Heart left ventricle (tissue), 16 donors: ENCODE measurements around the gene KCNJ18. TPM values are rescaled to one million over a fixed set of nuclear protein-coding genes. Genes with fewer than 3 reads are reported as not detected.
"Not testable (repeated sequence)": the region's sequence is repeated elsewhere in the genome, so short reads cannot be mapped to it uniquely, and the experiment has no call there.

ENCODE experiments used
- ATAC-seq, 4 donors: fragments of 200-7000 bp; cut with Tn5 transposase; one replicate each; pipeline ENCODE4 v1.9.1; 2020 to 2022; ENCODE audit warnings: moderate library complexity in 4 of 4, mild to moderate bottlenecking in 3 of 4, moderate number of reproducible peaks in 1 of 4
- DNase-seq, 5 donors: peaks; one replicate each; pipeline ENCODE4 v3.0.0-alpha.2; 2020
- H3K27ac ChIP-seq, 12 donors: fragments of 200-600 bp; sonication (generic) in 4 of 12; one replicate each; pipeline versions ENCODE4 v1.5.0 to v1.8.0; 2016 to 2022; ENCODE audit warnings: mild to moderate bottlenecking in 2 of 12
- H3K27me3 ChIP-seq, 9 donors: fragments of 200-600 bp; sonication (generic) in 2 of 9; one replicate each; pipeline versions ENCODE4 v1.5.1 to v1.8.0; 2016 to 2022; ENCODE audit warnings: mild to moderate bottlenecking in 3 of 9
- H3K36me3 ChIP-seq, 9 donors: fragments of 200-600 bp; sonication (generic) in 2 of 9; one replicate each; pipeline versions ENCODE4 v1.5.0 to v1.8.0; 2018 to 2022; ENCODE audit warnings: mild to moderate bottlenecking in 2 of 9
- H3K4me1 ChIP-seq, 12 donors: fragments of 200-600 bp; sonication (generic) in 4 of 12; one replicate each; pipeline versions ENCODE4 v1.5.0 to v1.8.0; 2016 to 2022; ENCODE audit warnings: mild to moderate bottlenecking in 3 of 12
- H3K4me3 ChIP-seq, 12 donors: fragments of 200-600 bp; sonication (generic) in 4 of 12; one replicate each; pipeline versions ENCODE4 v1.5.0 to v1.8.0; 2017 to 2022; ENCODE audit warnings: mild to moderate bottlenecking in 9 of 12, moderate library complexity in 4 of 12
- H3K9me3 ChIP-seq, 12 donors: fragments of 200-600 bp; sonication (generic) in 4 of 12; one replicate each; pipeline versions ENCODE4 v1.5.0 to v1.8.0; 2016 to 2022; ENCODE audit warnings: mild to moderate bottlenecking in 1 of 12
- CTCF ChIP-seq, 12 donors: fragments of 200-600 bp; sonication (generic) in 4 of 12; IDR thresholded peaks; one replicate each; pipeline versions ENCODE4 v1.5.0 to v1.8.0; 2018 to 2022; ENCODE audit warnings: antibody characterized with exemption in 12 of 12, mild to moderate bottlenecking in 5 of 12
- POLR2A ChIP-seq, 2 donors: fragments of 450-650 bp; IDR thresholded peaks; one replicate each; pipeline ENCODE4 v1.6.1; 2017; ENCODE audit warnings: antibody characterized with exemption in 2 of 2, mild to moderate bottlenecking in 2 of 2, moderate library complexity in 2 of 2
- WGBS, 4 donors: extraction: QIAGEN DNeasy Blood & Tissue Kit in 2 of 4; methylation state at CpG; one replicate each; pipeline versions ENCODE4 v1.1.5 to v1.1.7; 2013 to 2018; 5-methylcytosine and 5-hydroxymethylcytosine counted together
- intact Hi-C, 10 donors: fragments of 100-400 bp; cut with DNase I; formaldehyde crosslinking; loops; one replicate each; pipeline versions ENCODE4 v1.11.1 to v1.14.2; 2022
- polyA plus RNA-seq, 2 donors: library from polyadenylated mRNA; stranded (reverse); fragments of 200-250 nt; gene quantifications; one replicate each; pipeline ENCODE4 v1.2.3, GENCODE V29; 2013
- total RNA-seq, 9 donors: library from RNA; depleted of rRNA in 2 of 9; stranded (reverse); fragments of >200 nt in 2 of 9; fragmentation: NEBNext Ultra II Directional in 3 of 9; extraction: Animal tissue kit (Norgen Biotek cat#: 25700) in 3 of 9; gene quantifications; one replicate each; pipeline versions ENCODE4 v1.1.0 to v1.2.4, GENCODE V29; 2016 to 2023
- donor health status: ischemic (EF 13 %, LVEDD 7.1; RV severe dilation, severe dysfunction).
- donor health status: healthy with polysubstance abuse.
- donor health status: DM: no; HTN: yes; CAD: no.
- donor health status: DM: no; HTN: no; CAD: no.
- donor health status: ischemic (EF 25% LVEDD 6.9; RV normal size, moderate dysfunction).
- donor health status: ischemic (EF 25% LVEDD 5.7; RV mildly dilated, moderate dysfunction).
- donor health status: healthy.
- donor health status: DM: yes; HTN: yes; CAD: no.
- donor health status: ischemic (EF 35%, LVEDD 5.7; RV mildly dilated, moderate dysfunction).
- donor health status: nonischemic (EF 11% LVEDD 7.7; RV severe dilation, severe dysfunction).
- donor health status: DM: yes; HTN: yes; CAD: no.
- donor health status: PGD.
- donor health status: ischemic (EF 29% LVEDD 5.4; RV normal size, mild dysfunction).
- donor health status: nonischemic (EF 23%, LVEDD 6.1; RV moderate dilation, normal function).

KCNJ18 gene
- total and polyA plus RNA-seq, 11 donors = not detected

- DNase-seq (no peak), ATAC-seq (no peak)
- 65 to 77% (median 70%) methylated on average over 13 of the region's 13 CpGs for WGBS, 4 donors
- H3K4me1 ChIP-seq = no peaks in the 10 kb centered on the region
- intact Hi-C loops = loop anchor here in 1 of 10 donors (5.0 kb wide), 1 partner anchor 283 kb away; no protein-coding TSS in a partner anchor
- no peaks in the 10 kb centered on the region for H3K27me3 ChIP-seq
- H3K36me3 ChIP-seq = no peaks in the 10 kb centered on the region
- H3K9me3 ChIP-seq = no peaks in the 10 kb centered on the region
- no peak overlapping the region for H3K4me3 ChIP-seq
- TF ChIP-seq POLR2A (IDR thresholded peaks at IDR 0.05) = no peak
- no peak for TF ChIP-seq CTCF (IDR thresholded peaks at IDR 0.05)
- H3K27ac ChIP-seq = no peak overlapping the region
Measured at GRCh38 chr17:21705021-21705601, 12.8 kb downstream of the KCNJ18 start.

GRCh38 chr17:21705746-21706145, 13.4 kb downstream of the KCNJ18 start:
- not testable (repeated sequence) for H3K27me3 ChIP-seq, ATAC-seq, DNase-seq, H3K9me3 ChIP-seq, H3K27ac ChIP-seq, H3K4me1 ChIP-seq, H3K4me3 ChIP-seq, H3K36me3 ChIP-seq
- WGBS, 4 donors = 61 to 70% (median 69%) methylated on average over 6 of the region's 6 CpGs
- intact Hi-C loops = loop anchor here in 1 of 10 donors (5.0 kb wide), 1 partner anchor 283 kb away; no protein-coding TSS in a partner anchor

- not testable (repeated sequence) for H3K4me1 ChIP-seq, H3K4me3 ChIP-seq, ATAC-seq, H3K27me3 ChIP-seq, DNase-seq, H3K27ac ChIP-seq, H3K36me3 ChIP-seq, H3K9me3 ChIP-seq
- intact Hi-C loops = loop anchor here in 1 of 10 donors (5.0 kb wide), 1 partner anchor 284 kb away; no protein-coding TSS in a partner anchor
- 73 to 85% (median 79%) methylated on average over 7 of the region's 7 CpGs for WGBS, 4 donors
Measured at GRCh38 chr17:21706546-21706945, 14.2 kb downstream of the KCNJ18 start.

- not testable (repeated sequence) for H3K27ac ChIP-seq, H3K36me3 ChIP-seq, H3K9me3 ChIP-seq, H3K27me3 ChIP-seq, H3K4me3 ChIP-seq, H3K4me1 ChIP-seq, DNase-seq
- intact Hi-C loops = loop anchor here in 1 of 10 donors (5.0 kb wide), 1 partner anchor 285 kb away; no protein-coding TSS in a partner anchor
- 64 to 82% (median 77%) methylated on average over 5 to 6 of the region's 7 CpGs for WGBS, 4 donors
- ATAC-seq = peak in 1 of 4 donors; percentile 32
Measured at GRCh38 chr17:21707131-21707530, 14.8 kb downstream of the KCNJ18 start.

DNA sequence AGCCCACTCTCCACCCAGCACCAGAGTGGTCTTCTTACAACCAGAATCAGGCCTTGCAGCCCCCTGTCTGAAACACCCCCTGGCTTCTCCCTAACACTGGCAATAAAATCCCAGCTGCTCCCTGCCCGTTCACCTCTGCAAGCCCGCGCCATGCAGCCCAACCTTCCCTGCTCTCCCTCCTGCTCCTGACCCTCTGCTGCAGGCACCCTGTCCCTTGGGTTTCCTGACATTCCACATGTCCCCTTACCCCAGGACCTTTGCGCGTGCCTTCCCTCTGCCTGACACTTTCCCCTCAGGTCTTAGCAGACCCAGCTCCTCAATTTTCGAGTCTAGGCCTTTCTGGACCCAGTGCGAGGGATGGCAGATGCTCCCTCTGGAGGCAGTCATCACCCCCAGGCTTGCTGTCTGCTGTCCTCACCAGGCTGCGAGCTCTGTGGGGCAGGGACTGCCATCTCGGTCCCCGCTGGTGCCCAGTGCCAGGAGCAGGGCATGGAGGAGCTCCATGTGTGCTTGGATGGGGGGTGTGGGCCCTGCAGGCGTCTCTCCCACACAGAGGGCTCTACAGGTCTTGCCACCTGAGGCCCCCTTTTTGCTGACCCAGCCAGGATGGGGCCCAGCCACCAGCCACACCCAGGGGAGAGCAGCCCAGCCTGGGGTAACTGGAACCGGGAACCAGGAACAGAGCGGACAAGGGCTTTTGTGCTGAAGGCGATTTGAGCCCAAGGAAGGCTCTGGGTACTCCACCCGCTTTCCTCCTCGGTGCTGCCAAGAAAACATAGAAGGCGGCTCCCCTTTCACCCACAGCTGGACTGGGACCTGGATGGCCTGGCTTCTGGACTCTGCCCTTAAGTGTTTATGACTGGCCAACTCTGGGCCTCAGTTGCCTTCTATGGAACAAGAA, 15.6 kb downstream of the KCNJ18 start:
- not testable (repeated sequence) for DNase-seq, H3K9me3 ChIP-seq, H3K27me3 ChIP-seq, H3K36me3 ChIP-seq, H3K27ac ChIP-seq, H3K4me3 ChIP-seq, H3K4me1 ChIP-seq
- intact Hi-C loops = loop anchor here in 1 of 10 donors (5.0 kb wide), 1 partner anchor 286 kb away; no protein-coding TSS in a partner anchor
- ATAC-seq = peak in 1 of 4 donors; percentile 18
- WGBS, 4 donors = 68 to 81% (median 78%) methylated on average over 11 to 15 of the region's 17 CpGs

- H3K27ac ChIP-seq, H3K4me1 ChIP-seq, DNase-seq, H3K4me3 ChIP-seq, H3K27me3 ChIP-seq, H3K9me3 ChIP-seq, H3K36me3 ChIP-seq: not testable (repeated sequence)
- peak in 1 of 4 donors; percentile 21 for ATAC-seq
- 63 to 77% (median 68%) methylated on average over 13 to 15 of the region's 15 CpGs for WGBS, 4 donors
- intact Hi-C loops = loop anchor here in 1 of 10 donors (5.0 kb wide), 1 partner anchor 287 kb away; no protein-coding TSS in a partner anchor
Measured at GRCh38 chr17:21708612-21709535, 16.6 kb downstream of the KCNJ18 start.

DNA sequence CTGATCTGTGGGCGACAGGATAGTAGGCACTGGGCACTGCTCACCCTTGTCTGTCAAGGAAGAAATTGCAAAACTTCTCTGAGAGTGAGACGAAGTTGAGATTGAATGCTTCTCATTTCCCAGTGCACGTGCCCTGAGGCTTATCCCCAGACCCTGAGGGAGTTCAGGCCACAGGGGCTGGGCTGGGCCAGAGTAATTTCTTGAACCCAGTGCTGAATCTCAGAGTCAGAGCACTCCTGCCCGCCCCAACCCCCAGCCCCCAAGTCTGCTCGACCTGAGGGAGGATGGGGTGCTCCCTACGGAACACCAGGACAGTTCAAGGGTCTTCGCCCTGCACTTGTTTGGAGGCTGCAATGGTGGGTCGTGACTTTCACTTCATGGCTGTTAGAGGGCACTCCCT, 17.7 kb downstream of the KCNJ18 start:
- not testable (repeated sequence) for H3K4me3 ChIP-seq, ATAC-seq, H3K27ac ChIP-seq, H3K36me3 ChIP-seq, H3K9me3 ChIP-seq, H3K4me1 ChIP-seq, H3K27me3 ChIP-seq, DNase-seq
- 67 to 68% (median 68%) methylated on average over 6 to 8 of the region's 8 CpGs; no CpG with 5 or more reads in 1 of the 4 donors for WGBS, 4 donors
- intact Hi-C loops = loop anchor here in 1 of 10 donors (5.0 kb wide), 1 partner anchor 288 kb away; no protein-coding TSS in a partner anchor

GRCh38 chr17:21710486-21710885, 18.2 kb downstream of the KCNJ18 start:
- H3K27me3 ChIP-seq, H3K4me3 ChIP-seq, DNase-seq, ATAC-seq, H3K36me3 ChIP-seq, H3K4me1 ChIP-seq, intact Hi-C loops, H3K27ac ChIP-seq, H3K9me3 ChIP-seq: not testable (repeated sequence)
- 40 to 86% (median 73%) methylated on average over 2 to 3 of the region's 3 CpGs for WGBS, 4 donors
